Motor neuron (in vitro differentiated cells): ENCODE data around the gene RGPD4. TPM values are rescaled to one million over a fixed set of nuclear protein-coding genes. Genes with fewer than 3 reads are reported as not detected.
"Not testable (repeated sequence)": the region's sequence is repeated elsewhere in the genome, so short reads cannot be mapped to it uniquely, and the experiment has no call there.

ENCODE experiments used
- ATAC-seq, 8 experiments: fragments of 200-7000 bp; cut with Tn5 transposase; replicated peaks in 6 of 8; 2 replicates each; pipeline ENCODE4 v1.8.0; 2021; ENCODE audit warnings: mild to moderate bottlenecking in 8 of 8, moderate library complexity in 8 of 8
- H3K27ac ChIP-seq, 2 donors: fragments of 250-450 bp; sonication (Bioruptor Pico); 2 replicates each; pipeline ENCODE4 v1.9.0; 2021; ENCODE audit warnings: antibody characterized with exemption in 2 of 2, mild to moderate bottlenecking in 2 of 2, moderate library complexity in 1 of 2
- H3K4me1 ChIP-seq, 2 donors: fragments of 250-450 bp; sonication (Bioruptor Pico); replicated peaks in 1 of 2; 2 replicates each; pipeline ENCODE4 v1.6.1; 2021; ENCODE audit warnings: antibody characterized with exemption in 2 of 2, mild to moderate bottlenecking in 2 of 2, moderate library complexity in 1 of 2
- H3K4me3 ChIP-seq, 5 donors: fragments of 250-450 bp; sonication (Bioruptor Pico); 2 replicates each; pipeline ENCODE4 v1.9.0; 2021; ENCODE audit warnings: antibody characterized with exemption in 5 of 5, mild to moderate bottlenecking in 5 of 5, moderate library complexity in 4 of 5
- WGBS, 10 experiments: fragments of 450-650 bp; shearing (Covaris generic); methylation state at CpG; one replicate each; pipeline ENCODE4 v1.0.0; 2022; 5-methylcytosine and 5-hydroxymethylcytosine counted together
- in situ Hi-C, 9 experiments: fragments of 400-800 bp; cut with MboI; loops; one replicate each; pipeline ENCODE4 v1.15.0; 2021; ENCODE audit warnings: low sequenced_read_pairs in 9 of 9, low pct_unique_long_range_greater_than_20kb in 2 of 9; ENCODE audit not compliant: unreplicated experiment in 9 of 9
- total RNA-seq, 8 experiments: library from RNA; unstranded; fragments of 300-600 nt; gene quantifications; 2 replicates each; pipeline versions ENCODE4 v1.2.3 to v1.2.4, GENCODE V29; 2022

Gene RGPD4
- total RNA-seq, result under 1 TPM in 7 of 8 experiments, not detected in 1; 0.05 to 0.24 (median 0.17) TPM

GRCh38 chr2:107826749-107827148, at the start of gene RGPD4:
Gene RGPD4, plus strand, starts transcription at chr2:107826892. Its CDS starts 122 bp downstream, at chr2:107827014.
- ATAC-seq, H3K4me3 ChIP-seq, in situ Hi-C loops, H3K4me1 ChIP-seq, H3K27ac ChIP-seq: not testable (repeated sequence)
- 100% methylated on average over 4 of the region's 43 CpGs; no CpG with 5 or more reads in 9 of the 10 experiments for WGBS, 10 experiments

- WGBS, 10 experiments, result 0 to 94% (median 62%) methylated on average over 1 to 2 of the region's 2 CpGs; no CpG with 5 or more reads in 1 of the 10 experiments
- Histone ChIP-seq H3K27ac (no peak overlapping the region), H3K4me1 (peaks cover 3 to 23% of the 10 kb centered on the region in 2 donors), H3K4me3 (no peak overlapping the region)
- in situ Hi-C loops, result no loop called here
- peak in 5 of 8 experiments; percentile 42 to 74 (median 59) for ATAC-seq
Observed at GRCh38 chr2:107777974-107778373, 48.7 kb upstream of the RGPD4 start.

DNA sequence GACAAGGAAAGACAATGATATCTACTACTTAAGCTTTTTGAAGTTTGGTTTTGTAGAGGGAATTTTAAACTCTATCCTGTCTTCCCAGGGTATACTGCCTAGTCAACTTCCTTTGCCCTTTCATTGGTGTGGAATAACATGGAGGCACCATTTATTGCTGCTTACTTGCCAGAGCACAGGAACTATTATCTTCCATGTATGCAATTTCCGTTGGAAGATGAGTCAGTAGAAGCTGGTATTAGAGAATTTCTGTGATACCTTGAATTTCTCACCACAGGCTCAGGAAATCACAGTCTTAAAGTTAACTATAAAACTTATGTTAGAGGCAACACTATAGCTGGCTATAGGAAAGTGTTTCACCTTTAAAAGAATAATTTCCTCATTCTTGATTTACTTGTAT, 40.9 kb upstream of the RGPD4 start:
- 0 to 70% (median 33%) methylated on average over 1 of the region's 1 CpG; no CpG with 5 or more reads in 3 of the 10 experiments for whole genome bisulfite sequencing, 10 experiments
- Histone ChIP-seq H3K4me3 (no peak overlapping the region), H3K27ac (no peak overlapping the region), H3K4me1 (peaks cover 0 to under 1% of the 10 kb centered on the region in 2 donors)
- ATAC-seq, result no peak
- in situ Hi-C loops, result no loop called here

DNA sequence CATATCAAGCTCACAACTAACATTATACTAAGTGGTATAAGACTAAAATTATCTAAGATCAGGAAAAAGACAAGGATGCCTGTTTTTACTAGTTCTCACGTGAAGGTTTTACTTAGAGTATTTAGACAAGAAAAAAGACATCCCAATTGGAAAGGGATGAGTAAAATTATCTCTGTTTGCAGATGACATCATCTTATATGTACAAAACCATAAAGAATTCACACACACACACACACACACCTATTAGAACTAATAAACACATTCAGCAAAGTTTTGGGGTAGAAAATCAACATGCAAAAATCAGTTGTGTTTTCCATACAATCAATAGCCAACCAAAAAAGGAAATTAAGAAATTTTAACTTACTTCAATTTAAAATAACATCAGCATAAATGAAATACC, 35.9 kb upstream of the RGPD4 start:
- no peak for ATAC-seq
- 0 to 100% (median 74%) methylated on average over 1 of the region's 1 CpG for WGBS, 10 experiments
- no peak overlapping the region for H3K27ac ChIP-seq
- no peak overlapping the region for H3K4me3 ChIP-seq
- H3K4me1 ChIP-seq, result no peaks in the 10 kb centered on the region
- in situ Hi-C loops, result no loop called here

DNA sequence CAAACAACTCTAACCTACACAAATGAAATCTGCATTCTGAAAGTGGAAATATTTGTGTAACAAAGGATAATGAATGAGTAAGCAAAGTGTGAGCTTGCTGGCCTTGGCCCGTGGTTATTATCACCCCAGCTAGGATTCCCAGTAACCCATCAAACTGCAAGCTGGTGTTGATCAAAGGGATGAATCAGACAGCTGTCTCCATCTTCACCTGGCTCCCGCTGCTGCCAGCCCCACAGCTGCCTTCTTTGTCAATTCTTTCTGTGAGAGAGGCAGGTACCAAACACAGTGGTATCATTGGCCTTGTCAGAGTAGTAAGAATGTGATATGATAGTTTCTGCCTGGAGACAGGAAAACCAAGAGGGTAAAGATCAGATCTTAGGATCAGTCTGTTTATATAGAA, 25.2 kb upstream of the RGPD4 start:
- no peak for ATAC-seq
- in situ Hi-C loops, result no loop called here
- no peak overlapping the region for H3K4me3 ChIP-seq
- H3K4me1 ChIP-seq, result peaks cover 2 to 5% of the 10 kb centered on the region in 2 donors
- WGBS, 10 experiments, result 0 to 70% (median 25%) methylated on average over 1 to 2 of the region's 2 CpGs; no CpG with 5 or more reads in 2 of the 10 experiments
- H3K27ac ChIP-seq, result no peak overlapping the region

- 17 to 100% (median 87%) methylated on average over 3 to 6 of the region's 6 CpGs; no CpG with 5 or more reads in 2 of the 10 experiments for WGBS, 10 experiments
- in situ Hi-C loops, result no loop called here
- no peak overlapping the region for H3K4me3 ChIP-seq
- peaks cover 3 to 5% of the 10 kb centered on the region in 2 donors for H3K4me1 ChIP-seq
- no peak for ATAC-seq
- no peak overlapping the region for H3K27ac ChIP-seq
Observed at GRCh38 chr2:107804608-107805498, 21.8 kb upstream of the RGPD4 start.

DNA sequence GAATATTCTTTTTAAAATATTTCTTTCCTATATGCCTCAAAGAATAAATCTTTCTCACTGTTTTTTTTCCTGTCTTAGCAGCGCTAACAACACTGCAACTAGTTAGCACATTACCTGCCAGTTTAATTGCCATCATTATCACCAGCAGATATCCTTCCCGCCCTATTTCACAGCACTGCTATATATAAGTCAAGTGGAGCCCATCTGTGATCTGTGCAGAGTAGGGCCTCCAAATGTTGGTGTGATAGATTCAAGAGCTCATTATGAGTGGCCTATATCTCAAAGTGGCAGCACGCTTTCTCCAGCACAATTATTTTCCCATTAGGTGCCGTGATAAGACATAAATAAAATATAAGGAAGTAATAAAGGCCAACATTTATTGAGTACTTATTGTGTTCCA, 19.8 kb upstream of the RGPD4 start:
- no peak overlapping the region for H3K27ac ChIP-seq
- peaks cover 6 to 11% of the 10 kb centered on the region in 2 donors for H3K4me1 ChIP-seq
- 20 to 83% (median 61%) methylated on average over 1 to 4 of the region's 4 CpGs; no CpG with 5 or more reads in 1 of the 10 experiments for WGBS, 10 experiments
- no peak overlapping the region for H3K4me3 ChIP-seq
- in situ Hi-C loops, result no loop called here
- peak in 4 of 8 experiments; percentile 31 to 95 (median 42) for ATAC-seq

DNA sequence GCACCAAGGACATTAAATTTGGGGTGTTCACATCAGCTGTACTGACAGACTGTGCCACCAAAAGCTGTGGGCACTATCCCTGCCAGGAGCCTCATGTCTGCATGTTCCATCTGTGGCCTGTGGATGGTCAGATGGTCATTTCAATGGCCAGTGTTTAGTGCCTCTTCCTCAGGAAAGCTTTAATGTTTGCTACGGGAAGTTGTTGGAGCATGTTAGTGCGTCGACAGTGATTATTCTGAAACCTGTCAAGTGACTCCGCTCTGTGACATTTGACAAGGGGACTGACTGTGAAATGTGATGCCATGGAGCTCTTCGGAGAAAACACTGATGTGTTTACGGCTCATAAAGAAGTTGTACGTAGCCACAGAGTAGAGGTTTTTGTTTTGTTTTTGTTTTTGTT, 18.7 kb upstream of the RGPD4 start:
- ATAC-seq, result no peak
- WGBS, 10 experiments, result 27 to 93% (median 85%) methylated on average over 2 to 5 of the region's 7 CpGs; no CpG with 5 or more reads in 4 of the 10 experiments
- no peak overlapping the region for H3K4me3 ChIP-seq
- H3K4me1 ChIP-seq, result peaks cover 6 to 11% of the 10 kb centered on the region in 2 donors
- H3K27ac ChIP-seq, result no peak overlapping the region
- in situ Hi-C loops, result no loop called here

DNA sequence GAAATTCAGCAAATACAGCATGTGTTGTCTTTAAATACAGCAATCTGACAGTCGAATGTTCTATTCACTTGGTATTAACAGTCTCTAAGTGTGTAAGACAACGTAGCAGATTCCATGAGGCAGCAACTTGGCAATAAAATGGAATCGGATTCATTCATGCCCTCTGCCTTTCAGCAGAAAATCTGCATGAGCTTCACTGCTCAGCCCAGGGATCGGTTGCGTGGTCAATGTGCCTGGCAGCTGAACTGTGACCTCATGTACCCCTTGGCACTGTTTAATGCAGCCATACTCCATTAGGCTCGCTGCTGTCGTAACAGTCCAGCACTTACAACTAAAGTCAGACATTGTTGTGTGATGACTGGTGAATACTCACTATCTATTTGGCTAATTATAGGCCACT, 17.7 kb upstream of the RGPD4 start:
- peaks cover 6 to 7% of the 10 kb centered on the region in 2 donors for H3K4me1 ChIP-seq
- no peak overlapping the region for H3K27ac ChIP-seq
- in situ Hi-C loops, result no loop called here
- WGBS, 10 experiments, result 20 to 100% (median 64%) methylated on average over 2 to 7 of the region's 7 CpGs; no CpG with 5 or more reads in 1 of the 10 experiments
- ATAC-seq, result no peak
- no peak overlapping the region for H3K4me3 ChIP-seq

- no peak for ATAC-seq
- Histone ChIP-seq H3K4me3 (no peak overlapping the region), H3K4me1 (peaks cover 6 to 7% of the 10 kb centered on the region in 2 donors), H3K27ac (no peak overlapping the region)
- 41 to 100% (median 65%) methylated on average over 1 to 3 of the region's 3 CpGs; no CpG with 5 or more reads in 6 of the 10 experiments for WGBS, 10 experiments
- in situ Hi-C loops, result no loop called here
Observed at GRCh38 chr2:107809835-107810234, 16.9 kb upstream of the RGPD4 start.

DNA sequence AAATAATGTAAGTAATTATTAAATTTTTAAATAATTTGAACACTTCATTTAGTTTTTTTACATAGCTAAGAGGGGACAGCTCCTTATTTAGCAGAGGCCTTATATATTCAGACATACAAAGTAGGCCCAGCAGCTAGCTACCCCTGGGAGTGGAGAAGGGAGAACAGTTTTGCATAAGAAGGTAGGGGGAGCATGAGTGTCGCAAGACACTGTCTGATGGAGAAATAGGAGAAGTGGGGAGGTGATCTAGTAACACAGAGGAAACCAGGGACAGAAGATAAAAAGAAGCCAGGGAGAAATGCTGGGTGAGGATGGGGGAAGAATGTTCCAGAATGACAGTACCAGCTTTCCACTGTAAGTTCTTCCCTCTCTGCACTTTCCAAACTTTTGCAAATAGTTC, 16.0 kb upstream of the RGPD4 start:
- no peak for ATAC-seq
- WGBS, 10 experiments, result 40 to 100% (median 60%) methylated on average over 1 of the region's 1 CpG; no CpG with 5 or more reads in 3 of the 10 experiments
- in situ Hi-C loops, result no loop called here
- H3K4me3 ChIP-seq, result no peak overlapping the region
- H3K4me1 ChIP-seq, result peaks cover 6 to 7% of the 10 kb centered on the region in 2 donors
- H3K27ac ChIP-seq, result no peak overlapping the region

DNA sequence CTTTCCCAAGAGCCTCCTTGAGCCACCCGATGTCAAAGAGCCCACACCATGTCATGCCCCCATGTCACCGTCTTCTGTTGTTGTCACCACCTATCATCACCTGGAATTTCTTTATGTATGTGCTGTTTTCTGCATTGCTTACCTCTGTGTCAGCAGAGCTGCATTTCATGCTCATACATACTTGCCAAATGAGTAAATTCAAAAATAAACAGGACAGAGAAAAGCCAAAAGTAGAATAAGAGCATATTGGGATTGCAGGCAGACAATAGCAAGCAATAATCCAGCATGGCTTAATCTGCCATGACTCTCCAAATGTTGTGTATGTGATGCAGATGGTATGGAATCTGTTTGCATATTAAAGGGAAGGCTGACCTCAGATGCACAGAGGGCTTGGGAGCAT, 15.3 kb upstream of the RGPD4 start:
- no peak overlapping the region for H3K27ac ChIP-seq
- ATAC-seq, result no peak
- 0 to 100% (median 82%) methylated on average over 1 to 2 of the region's 2 CpGs; no CpG with 5 or more reads in 3 of the 10 experiments for WGBS, 10 experiments
- H3K4me1 ChIP-seq, result peaks cover 6 to 7% of the 10 kb centered on the region in 2 donors
- H3K4me3 ChIP-seq, result no peak overlapping the region
- in situ Hi-C loops, result no loop called here

- in situ Hi-C loops, result no loop called here
- ATAC-seq, result no peak
- WGBS, 10 experiments, result 46 to 96% (median 76%) methylated on average over 2 to 5 of the region's 5 CpGs; no CpG with 5 or more reads in 2 of the 10 experiments
Observed at GRCh38 chr2:107812006-107812405, 14.7 kb upstream of the RGPD4 start.

More at GRCh38 chr2:107812006-107812405, 14.7 kb upstream of the RGPD4 start:
- H3K4me3 ChIP-seq, result no peak overlapping the region
- no peak overlapping the region for H3K27ac ChIP-seq
- H3K4me1 ChIP-seq, result peaks cover 3 to 7% of the 10 kb centered on the region in 2 donors
